Measurements from ENCODE around the gene AQP1.

Gene AQP1

GRCh38 chr7:30915005-30915601 lies 3.5 kb downstream of the AQP1 start:
- no peak overlapping the region for H3K27ac ChIP-seq (ENCODE audit: low read depth, low read length)
- H3K4me1 ChIP-seq (ENCODE audit: insufficient read depth, low read length): no peaks in the 10 kb centered on the region
- no peak overlapping the region for H3K9ac ChIP-seq (ENCODE audit: low read depth, low read length)

GRCh38 chr7:30915751-30916150 lies 4.1 kb downstream of the AQP1 start:
- no peak overlapping the region for H3K4me3 ChIP-seq (ENCODE audit: low read length)
- H3K9ac ChIP-seq (ENCODE audit: low read depth, low read length): no peak overlapping the region
- no peaks in the 10 kb centered on the region for H3K36me3 ChIP-seq (ENCODE audit: insufficient read depth, low read length)
- WGBS: 86% methylated on average over 6 of the region's 6 CpGs
- no peaks in the 10 kb centered on the region for H3K9me3 ChIP-seq (ENCODE audit: insufficient read depth, low read depth, low read length)
- H3K27ac ChIP-seq (ENCODE audit: low read depth, low read length): no peak overlapping the region
- no peaks in the 10 kb centered on the region for H3K27me3 ChIP-seq (ENCODE audit: insufficient read depth, low read length)
- no peaks in the 10 kb centered on the region for H3K4me1 ChIP-seq (ENCODE audit: insufficient read depth, low read length)

More at GRCh38 chr7:30915005-30915601, 3.5 kb downstream of the AQP1 start:
- WGBS: 81% methylated on average over 11 of the region's 11 CpGs
- no peaks in the 10 kb centered on the region for H3K9me3 ChIP-seq (ENCODE audit: insufficient read depth, low read depth, low read length)
- H3K4me3 ChIP-seq (ENCODE audit: low read length): no peak overlapping the region
- no peaks in the 10 kb centered on the region for H3K27me3 ChIP-seq (ENCODE audit: insufficient read depth, low read length)
- no peaks in the 10 kb centered on the region for H3K36me3 ChIP-seq (ENCODE audit: insufficient read depth, low read length)

- Histone ChIP-seq H3K27ac (ENCODE audit: low read depth, low read length) (no peak overlapping the region), H3K4me1 (ENCODE audit: insufficient read depth, low read length) (no peaks in the 10 kb centered on the region), H3K9ac (ENCODE audit: low read depth, low read length) (no peak overlapping the region), H3K36me3 (ENCODE audit: insufficient read depth, low read length) (no peaks in the 10 kb centered on the region), H3K27me3 (ENCODE audit: insufficient read depth, low read length) (no peaks in the 10 kb centered on the region), H3K9me3 (ENCODE audit: insufficient read depth, low read depth, low read length) (no peaks in the 10 kb centered on the region), H3K4me3 (ENCODE audit: low read length) (no peak overlapping the region)
- 72% methylated on average over 3 of the region's 3 CpGs for WGBS
These were observed 4.6 kb downstream of the AQP1 start for GRCh38 chr7:30916255-30916654.

GRCh38 chr7:30916767-30917166 lies 5.1 kb downstream of the AQP1 start:
- WGBS: 87% methylated on average over 7 of the region's 7 CpGs
- Histone ChIP-seq H3K9ac (ENCODE audit: low read depth, low read length) (no peak overlapping the region), H3K9me3 (ENCODE audit: insufficient read depth, low read depth, low read length) (no peaks in the 10 kb centered on the region), H3K4me1 (ENCODE audit: insufficient read depth, low read length) (no peaks in the 10 kb centered on the region), H3K27ac (ENCODE audit: low read depth, low read length) (no peak overlapping the region), H3K27me3 (ENCODE audit: insufficient read depth, low read length) (no peaks in the 10 kb centered on the region), H3K36me3 (ENCODE audit: insufficient read depth, low read length) (no peaks in the 10 kb centered on the region), H3K4me3 (ENCODE audit: low read length) (no peak overlapping the region)

- WGBS: 89% methylated on average over 4 of the region's 4 CpGs
- Histone ChIP-seq H3K9me3 (ENCODE audit: insufficient read depth, low read depth, low read length) (no peaks in the 10 kb centered on the region), H3K4me1 (ENCODE audit: insufficient read depth, low read length) (no peaks in the 10 kb centered on the region)
These were observed 5.7 kb downstream of the AQP1 start for GRCh38 chr7:30917216-30917893.

GRCh38 chr7:30918676-30919075 lies 7.0 kb downstream of the AQP1 start:
- Histone ChIP-seq H3K9me3 (ENCODE audit: insufficient read depth, low read depth, low read length) (no peaks in the 10 kb centered on the region), H3K4me3 (ENCODE audit: low read length) (no peak overlapping the region), H3K27me3 (ENCODE audit: insufficient read depth, low read length) (no peaks in the 10 kb centered on the region), H3K27ac (ENCODE audit: low read depth, low read length) (no peak overlapping the region), H3K36me3 (ENCODE audit: insufficient read depth, low read length) (no peaks in the 10 kb centered on the region), H3K9ac (ENCODE audit: low read depth, low read length) (no peak overlapping the region), H3K4me1 (ENCODE audit: insufficient read depth, low read length) (no peaks in the 10 kb centered on the region)
- 88% methylated on average over 4 of the region's 4 CpGs for WGBS

More at GRCh38 chr7:30917216-30917893, 5.7 kb downstream of the AQP1 start:
- Histone ChIP-seq H3K9ac (ENCODE audit: low read depth, low read length) (no peak overlapping the region), H3K27ac (ENCODE audit: low read depth, low read length) (no peak overlapping the region), H3K27me3 (ENCODE audit: insufficient read depth, low read length) (no peaks in the 10 kb centered on the region), H3K36me3 (ENCODE audit: insufficient read depth, low read length) (no peaks in the 10 kb centered on the region), H3K4me3 (ENCODE audit: low read length) (no peak overlapping the region)

- WGBS: 94% methylated on average over 11 of the region's 11 CpGs
- no peaks in the 10 kb centered on the region for H3K27me3 ChIP-seq (ENCODE audit: insufficient read depth, low read length)
- no peaks in the 10 kb centered on the region for H3K36me3 ChIP-seq (ENCODE audit: insufficient read depth, low read length)
- no peaks in the 10 kb centered on the region for H3K4me1 ChIP-seq (ENCODE audit: insufficient read depth, low read length)
- no peak overlapping the region for H3K9ac ChIP-seq (ENCODE audit: low read depth, low read length)
- H3K4me3 ChIP-seq (ENCODE audit: low read length): no peak overlapping the region
- H3K9me3 ChIP-seq (ENCODE audit: insufficient read depth, low read depth, low read length): no peaks in the 10 kb centered on the region
- no peak overlapping the region for H3K27ac ChIP-seq (ENCODE audit: low read depth, low read length)
These were observed 8.4 kb downstream of the AQP1 start for GRCh38 chr7:30920021-30920583.

- H3K4me3 ChIP-seq (ENCODE audit: low read length): no peak overlapping the region
- no peak overlapping the region for H3K27ac ChIP-seq (ENCODE audit: low read depth, low read length)
- H3K9me3 ChIP-seq (ENCODE audit: insufficient read depth, low read depth, low read length): no peaks in the 10 kb centered on the region
- H3K36me3 ChIP-seq (ENCODE audit: insufficient read depth, low read length): no peaks in the 10 kb centered on the region
- H3K9ac ChIP-seq (ENCODE audit: low read depth, low read length): no peak overlapping the region
- no peaks in the 10 kb centered on the region for H3K4me1 ChIP-seq (ENCODE audit: insufficient read depth, low read length)
- WGBS: 72% methylated on average over 9 of the region's 9 CpGs
- no peaks in the 10 kb centered on the region for H3K27me3 ChIP-seq (ENCODE audit: insufficient read depth, low read length)
These were observed 9.2 kb downstream of the AQP1 start for GRCh38 chr7:30920584-30921539.

GRCh38 chr7:30921540-30922401 lies 10.1 kb downstream of the AQP1 start:
- Histone ChIP-seq H3K27me3 (ENCODE audit: insufficient read depth, low read length) (no peaks in the 10 kb centered on the region), H3K9ac (ENCODE audit: low read depth, low read length) (no peak overlapping the region), H3K27ac (ENCODE audit: low read depth, low read length) (no peak overlapping the region), H3K4me1 (ENCODE audit: insufficient read depth, low read length) (no peaks in the 10 kb centered on the region), H3K4me3 (ENCODE audit: low read length) (no peak overlapping the region), H3K36me3 (ENCODE audit: insufficient read depth, low read length) (no peaks in the 10 kb centered on the region), H3K9me3 (ENCODE audit: insufficient read depth, low read depth, low read length) (no peaks in the 10 kb centered on the region)
- 95% methylated on average over 19 of the region's 19 CpGs for WGBS

- Histone ChIP-seq H3K4me1 (ENCODE audit: insufficient read depth, low read length) (no peaks in the 10 kb centered on the region), H3K4me3 (ENCODE audit: low read length) (no peak overlapping the region), H3K9ac (ENCODE audit: low read depth, low read length) (no peak overlapping the region), H3K36me3 (ENCODE audit: insufficient read depth, low read length) (no peaks in the 10 kb centered on the region), H3K27ac (ENCODE audit: low read depth, low read length) (no peak overlapping the region), H3K27me3 (ENCODE audit: insufficient read depth, low read length) (no peaks in the 10 kb centered on the region), H3K9me3 (ENCODE audit: insufficient read depth, low read depth, low read length) (0 out of 2 replicates have a peak, but pooled peaks cover 4% of the 10 kb centered on the region)
- WGBS: 92% methylated on average over 9 of the region's 9 CpGs
These were observed 10.9 kb downstream of the AQP1 start for GRCh38 chr7:30922596-30922995.

Measured in HUES64 (cell line).